Measurements from ENCODE around the gene GCNA.

DNA sequence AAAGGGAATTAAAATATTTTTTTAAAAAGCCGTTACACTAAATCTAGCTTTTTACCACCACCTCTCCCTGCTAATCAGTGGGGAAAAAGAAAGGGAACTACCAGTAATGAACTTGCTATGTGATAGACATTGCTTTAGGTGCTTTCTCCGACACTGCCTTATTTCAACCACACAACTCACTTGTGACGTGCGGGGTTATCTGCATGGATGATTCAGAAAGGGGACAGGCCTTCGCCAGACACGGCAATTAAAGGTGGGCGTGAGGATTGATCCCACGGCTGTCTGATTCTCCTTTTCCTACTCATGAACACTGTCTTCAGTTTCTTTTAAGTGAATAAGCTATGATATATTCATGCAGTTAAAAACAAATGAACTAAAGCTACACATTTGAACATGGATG is 41.0 kb downstream of the GCNA start:
- TF ChIP-seq, protein P1, sequence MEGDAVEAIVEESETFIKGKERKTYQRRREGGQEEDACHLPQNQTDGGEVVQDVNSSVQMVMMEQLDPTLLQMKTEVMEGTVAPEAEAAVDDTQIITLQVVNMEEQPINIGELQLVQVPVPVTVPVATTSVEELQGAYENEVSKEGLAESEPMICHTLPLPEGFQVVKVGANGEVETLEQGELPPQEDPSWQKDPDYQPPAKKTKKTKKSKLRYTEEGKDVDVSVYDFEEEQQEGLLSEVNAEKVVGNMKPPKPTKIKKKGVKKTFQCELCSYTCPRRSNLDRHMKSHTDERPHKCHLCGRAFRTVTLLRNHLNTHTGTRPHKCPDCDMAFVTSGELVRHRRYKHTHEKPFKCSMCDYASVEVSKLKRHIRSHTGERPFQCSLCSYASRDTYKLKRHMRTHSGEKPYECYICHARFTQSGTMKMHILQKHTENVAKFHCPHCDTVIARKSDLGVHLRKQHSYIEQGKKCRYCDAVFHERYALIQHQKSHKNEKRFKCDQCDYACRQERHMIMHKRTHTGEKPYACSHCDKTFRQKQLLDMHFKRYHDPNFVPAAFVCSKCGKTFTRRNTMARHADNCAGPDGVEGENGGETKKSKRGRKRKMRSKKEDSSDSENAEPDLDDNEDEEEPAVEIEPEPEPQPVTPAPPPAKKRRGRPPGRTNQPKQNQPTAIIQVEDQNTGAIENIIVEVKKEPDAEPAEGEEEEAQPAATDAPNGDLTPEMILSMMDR (IDR thresholded peaks at IDR 0.05), result no peak
- TF ChIP-seq POLR2A (IDR thresholded peaks at IDR 0.05), result no peak

All from esophagus squamous epithelium (tissue), 4 donors.